Frontal cortex (tissue), 4 donors: ENCODE results near the gene PIP4K2B. TPM values are rescaled to one million over a fixed set of nuclear protein-coding genes. Genes with fewer than 3 reads are reported as not detected.
"Not testable (repeated sequence)": the region's sequence is repeated elsewhere in the genome, so short reads cannot be mapped to it uniquely, and the experiment has no call there.

Source experiments
- DNase-seq, 2 donors: peaks; one replicate each; pipeline ENCODE4 v3.0.0; 2012; ENCODE audit warnings: low spot score in 2 of 2
- FAIRE-seq: peaks from 2 replicates; lab custom pipeline; 2012; peaks lifted over from hg19 to GRCh38; lab: Jason Lieb, UNC
- total RNA-seq: library from RNA; depleted of rRNA; stranded (reverse); fragments of >200 nt; gene quantifications from one replicate; pipeline ENCODE4 v1.2.3, GENCODE V29; 2014
- donor health status: control.
- donor health status: control.
- donor health status: control.

PIP4K2B gene
- total RNA-seq = 172 TPM

GRCh38 chr17:38799501-38800236, at the start of gene PIP4K2B:
Gene PIP4K2B (minus strand): TSS chr17:38799556. CDS start chr17:38799424, 132 bp downstream.
- no peak for FAIRE-seq

DNA sequence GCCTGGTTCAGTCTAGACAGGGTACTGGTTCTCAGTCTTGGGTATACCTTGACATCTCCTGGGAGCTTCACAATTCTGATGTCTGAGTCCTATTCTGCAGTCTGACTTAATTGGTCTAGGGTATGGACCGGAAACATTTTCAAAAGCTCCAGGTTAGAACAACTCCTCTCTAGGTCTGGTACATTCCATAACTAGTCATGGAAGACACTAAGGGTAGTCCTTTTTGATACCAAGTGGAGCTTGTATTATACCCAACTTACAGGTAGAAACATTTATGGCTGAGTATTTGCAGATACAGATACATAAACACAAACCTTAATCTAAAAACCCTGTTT, 49.2 kb upstream of the PIP4K2B start:
- DNase-seq (no peak), FAIRE-seq (no peak)

More at GRCh38 chr17:38799501-38800236, at the start of gene PIP4K2B:
- peak; percentile 94 to 96 for DNase-seq

DNA sequence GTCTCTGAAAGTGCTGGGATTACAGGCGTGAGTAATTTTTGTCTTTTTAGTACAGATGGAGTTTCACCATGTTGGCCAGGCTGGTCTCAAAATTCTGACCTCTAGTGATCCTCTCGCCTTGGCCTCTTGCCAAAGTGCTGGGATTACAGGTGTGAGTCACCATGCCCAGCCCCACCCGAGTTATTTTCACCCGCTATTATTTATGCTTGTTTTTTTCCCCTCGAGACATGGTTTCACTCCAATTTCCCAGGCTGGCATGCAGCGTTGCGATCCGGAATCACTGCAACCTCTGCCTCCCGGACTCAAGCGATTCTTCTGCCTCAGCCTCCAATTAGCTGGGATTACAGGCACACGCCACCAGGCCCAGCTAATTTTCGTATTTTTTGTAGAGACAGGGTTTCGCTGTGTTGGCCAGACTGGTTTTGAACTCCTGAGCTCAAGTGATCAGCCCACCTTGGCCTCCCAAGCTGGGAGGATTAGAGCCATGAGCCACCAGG, 45.0 kb upstream of the PIP4K2B start:
- FAIRE-seq (no peak), DNase-seq (no peak)

DNA sequence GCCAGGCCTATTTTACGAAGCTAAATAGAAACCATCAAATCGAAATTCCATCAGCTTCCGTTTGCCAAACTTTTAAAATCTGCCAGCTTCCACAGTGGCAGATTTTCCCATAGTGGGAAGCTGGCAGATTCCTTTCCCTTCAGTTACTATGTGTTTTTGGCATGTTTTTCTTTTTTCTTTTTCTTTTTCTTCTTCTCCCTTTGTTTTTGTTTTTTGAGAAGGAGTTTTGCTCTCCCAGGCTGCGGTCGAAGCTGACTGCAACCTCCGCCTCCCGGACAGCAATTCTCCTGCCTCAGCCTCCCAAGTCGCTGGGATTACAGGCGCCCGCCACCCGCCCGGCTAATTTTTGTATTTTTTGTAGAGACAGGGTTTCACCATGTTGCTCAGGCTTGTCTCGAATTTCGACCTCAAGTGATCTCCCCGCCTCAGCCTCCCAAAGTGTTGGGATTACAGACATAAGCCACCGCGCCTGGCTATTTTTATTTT, 26.4 kb upstream of the PIP4K2B start:
- no peak for FAIRE-seq

GRCh38 chr17:38824899-38825761, 25.8 kb upstream of the PIP4K2B start, which contains the start of gene CWC25:
Gene CWC25 (minus strand): TSS chr17:38825321. CDS start chr17:38825183, 138 bp downstream.
- FAIRE-seq (no peak), DNase-seq (peak; percentile 80 to 88)

More for the DNA sequence above, 26.4 kb upstream of the PIP4K2B start:
- DNase-seq = no peak

DNA sequence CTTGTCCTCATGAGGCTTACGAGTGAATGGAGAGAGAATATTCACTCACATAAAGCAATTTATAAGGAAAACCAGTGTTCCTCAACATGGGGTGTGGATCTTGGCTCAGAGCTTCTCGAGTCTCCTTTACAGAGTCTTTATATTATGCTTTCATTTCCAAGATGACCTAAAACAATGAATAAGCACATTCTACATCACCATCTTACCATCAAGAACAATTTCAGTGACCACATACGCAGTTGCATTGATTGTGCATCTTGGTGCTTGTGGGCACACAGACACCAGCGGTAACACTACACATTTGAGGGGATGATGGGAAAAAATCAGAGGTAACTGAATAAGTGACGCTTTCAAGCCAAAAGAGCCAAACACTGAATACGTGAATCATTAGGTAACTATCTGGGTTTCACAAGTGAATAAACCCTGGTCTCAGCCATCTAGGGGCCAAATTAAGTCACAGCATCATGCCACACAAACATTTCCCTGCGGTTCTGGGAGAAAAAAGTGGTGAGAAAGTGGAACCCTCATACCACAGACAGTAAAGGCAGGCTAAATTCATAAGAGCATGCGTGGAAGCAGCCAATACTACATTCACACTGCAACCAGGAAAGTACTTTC, 16.3 kb upstream of the PIP4K2B start:
- FAIRE-seq = no peak

GRCh38 chr17:38809828-38810227, 10.5 kb upstream of the PIP4K2B start:
- no peak for FAIRE-seq
- no peak for DNase-seq

More for the DNA sequence above, 16.3 kb upstream of the PIP4K2B start:
- DNase-seq = no peak

GRCh38 chr17:38800237-38800760, 943 bp upstream of the PIP4K2B start:
- DNase-seq = peak in 1 of 2 donors; percentile 8
- FAIRE-seq = no peak

DNA sequence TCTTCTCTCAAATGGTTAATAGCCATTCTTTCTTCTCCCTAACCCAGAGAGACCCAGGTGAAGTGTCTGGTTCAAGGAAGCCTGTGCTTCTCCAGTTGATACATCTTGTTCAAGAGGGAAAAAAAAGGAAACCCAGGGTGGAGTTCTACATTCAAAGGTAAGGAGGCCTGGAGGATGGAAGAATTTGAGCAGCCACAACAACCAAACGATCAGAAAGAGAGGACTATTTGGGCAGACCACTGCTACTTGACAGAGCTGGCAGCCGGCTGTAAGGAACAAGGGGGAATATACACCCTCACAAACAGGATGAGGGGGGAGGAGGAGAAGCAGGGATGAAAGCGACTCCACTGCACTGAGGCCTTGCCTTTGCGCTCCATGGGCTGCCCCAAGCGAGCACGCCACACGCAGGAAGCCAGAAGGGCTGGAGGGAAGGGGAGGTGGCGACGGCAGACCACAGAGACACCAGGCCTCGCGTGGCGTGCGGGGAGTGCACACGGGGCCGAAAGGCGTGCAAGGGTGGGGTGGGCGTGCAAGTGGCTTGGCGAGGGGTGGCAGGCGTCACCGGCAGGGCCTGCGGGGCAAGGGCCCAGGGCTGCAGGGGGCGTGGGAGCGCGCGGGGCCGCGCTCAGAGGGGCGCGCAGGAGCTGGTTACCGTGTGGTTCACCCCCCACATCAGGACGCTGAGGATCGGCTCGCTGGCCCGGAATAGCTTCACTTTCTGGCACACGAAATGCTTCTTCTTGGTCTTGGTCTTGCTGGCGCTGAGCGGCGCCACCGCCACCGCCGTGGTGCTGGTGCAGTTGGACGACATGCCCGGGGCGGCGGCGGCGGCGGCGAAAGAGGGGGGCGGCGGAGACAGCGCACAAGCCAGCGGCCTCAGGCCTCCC, 499 bp downstream of the PIP4K2B start:
- DNase-seq = peak in 1 of 2 donors; percentile 45

DNA sequence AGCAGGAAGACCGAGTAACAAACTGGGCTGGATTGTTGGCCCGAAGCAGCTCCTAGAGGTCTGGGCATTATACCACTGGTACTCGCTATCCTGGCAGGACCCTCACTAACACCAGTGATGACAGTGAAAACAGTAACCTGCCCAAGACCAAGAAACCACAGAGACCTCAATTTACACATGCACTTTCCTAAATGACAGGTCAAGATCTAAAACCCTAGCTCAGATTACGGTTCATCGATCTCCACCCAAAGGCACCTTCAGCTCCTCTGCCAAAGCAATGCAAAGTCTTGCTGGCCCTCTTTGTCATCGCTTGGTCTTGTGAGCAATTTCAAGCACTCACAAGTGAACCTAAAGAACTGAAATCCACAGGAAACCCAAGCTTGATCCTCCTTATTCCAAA, 1.5 kb downstream of the PIP4K2B start:
- no peak for DNase-seq
- FAIRE-seq = no peak

More for the DNA sequence above, 499 bp downstream of the PIP4K2B start:
- FAIRE-seq = no peak

- DNase-seq (no peak), FAIRE-seq (no peak)
These were observed 2.2 kb downstream of the PIP4K2B start for GRCh38 chr17:38797158-38797490.

- FAIRE-seq = no peak
- no peak for DNase-seq
These were observed 2.8 kb downstream of the PIP4K2B start for GRCh38 chr17:38796451-38797157.

- DNase-seq (no peak), FAIRE-seq (no peak)
These were observed 5.1 kb downstream of the PIP4K2B start for GRCh38 chr17:38794221-38794620.

DNA sequence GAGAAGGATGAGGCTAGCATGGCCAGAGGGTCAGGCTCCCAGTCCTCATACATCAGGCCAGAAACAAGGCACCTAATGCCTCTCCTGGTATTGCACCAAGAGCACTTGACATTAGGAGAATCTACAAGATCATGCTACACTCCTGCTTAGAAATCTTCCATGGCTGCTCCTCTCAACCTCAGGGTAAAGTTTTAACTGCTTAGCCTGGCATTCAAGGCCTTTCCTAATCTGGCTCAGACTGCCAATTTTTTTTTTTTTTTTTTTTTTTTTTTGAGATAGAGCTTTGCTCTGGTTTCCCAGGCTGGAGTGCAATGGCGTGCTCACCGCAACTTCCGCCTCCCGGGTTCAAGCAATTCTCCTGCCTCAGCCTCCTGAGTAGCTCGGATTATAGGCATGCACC, 8.2 kb downstream of the PIP4K2B start:
- no peak for DNase-seq
- FAIRE-seq = no peak

DNA sequence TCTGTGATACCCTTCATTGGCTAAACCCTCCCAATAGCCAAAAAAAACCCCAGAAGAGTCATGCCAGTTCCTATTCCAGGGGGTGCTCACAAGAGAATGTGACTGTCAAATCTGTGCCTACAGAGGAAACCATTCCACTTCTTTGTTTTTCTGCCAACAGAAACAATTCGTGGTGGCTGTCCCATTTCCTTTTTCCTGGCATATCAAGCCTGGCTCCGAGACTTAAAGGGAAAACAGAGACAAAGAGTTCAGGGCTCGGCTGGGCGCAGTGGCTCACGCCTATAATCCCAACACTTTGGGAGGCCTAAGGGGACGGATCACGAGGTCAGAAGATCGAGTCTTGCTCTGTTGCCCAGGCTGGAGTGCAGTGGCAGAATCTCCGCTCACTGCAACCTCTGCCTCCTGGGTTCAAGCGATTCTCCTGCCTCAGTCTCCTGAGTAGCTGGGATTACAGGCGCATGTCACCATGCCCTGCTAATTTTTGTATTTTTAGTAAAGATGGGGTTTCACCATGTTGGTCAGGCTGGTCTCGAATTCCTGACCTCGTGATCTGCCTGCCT, 9.1 kb downstream of the PIP4K2B start:
- not testable (repeated sequence) for DNase-seq, FAIRE-seq

GRCh38 chr17:38789185-38789584, 10.2 kb downstream of the PIP4K2B start:
- DNase-seq (no peak), FAIRE-seq (no peak)

DNA sequence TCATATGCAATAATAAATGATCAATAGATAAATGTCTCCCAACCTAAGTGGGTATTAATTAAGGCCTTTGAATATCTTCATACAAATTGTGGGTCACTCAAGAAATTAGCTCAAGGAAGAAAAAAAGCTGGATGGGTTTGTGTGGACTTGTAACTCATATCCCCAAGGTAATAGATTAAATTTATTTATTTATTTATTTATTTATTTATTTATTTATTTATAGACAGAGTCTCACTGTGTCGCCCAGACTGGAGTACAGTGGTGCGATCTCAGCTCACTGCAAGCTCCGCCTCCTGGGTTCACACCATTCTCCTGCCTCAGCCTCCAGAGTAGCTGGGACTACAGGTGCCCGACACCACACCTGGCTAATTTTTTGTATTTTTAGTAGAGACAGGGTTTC, 11.4 kb downstream of the PIP4K2B start:
- not testable (repeated sequence) for FAIRE-seq, DNase-seq

DNA sequence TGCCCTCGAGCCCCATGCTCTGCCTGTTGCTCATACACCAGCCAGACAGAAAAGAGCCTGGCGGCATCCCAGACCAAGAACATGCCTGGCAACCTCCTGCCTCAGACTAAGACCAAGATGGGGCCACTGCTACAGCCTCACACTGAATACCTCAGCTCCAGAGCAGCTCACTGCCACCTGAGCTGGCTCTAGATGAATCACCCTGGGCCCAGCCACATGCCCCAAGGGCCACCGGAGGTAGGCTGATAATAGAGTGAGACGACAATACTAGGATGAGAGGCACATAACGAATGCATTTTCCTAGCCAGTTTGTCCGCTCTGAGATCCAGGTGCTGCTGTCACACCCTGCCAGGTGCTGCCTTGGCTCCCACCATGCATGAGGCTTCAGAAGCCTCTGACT, 13.0 kb downstream of the PIP4K2B start:
- no peak for DNase-seq
- FAIRE-seq = no peak
